Measurements from ENCODE around the gene DNAJC1. TPM values are rescaled to one million over a fixed set of nuclear protein-coding genes. Genes with fewer than 3 reads are reported as not detected.

DNAJC1 gene
- total RNA-seq, 1 experiment from 2014 or later: 57.8 TPM

DNA sequence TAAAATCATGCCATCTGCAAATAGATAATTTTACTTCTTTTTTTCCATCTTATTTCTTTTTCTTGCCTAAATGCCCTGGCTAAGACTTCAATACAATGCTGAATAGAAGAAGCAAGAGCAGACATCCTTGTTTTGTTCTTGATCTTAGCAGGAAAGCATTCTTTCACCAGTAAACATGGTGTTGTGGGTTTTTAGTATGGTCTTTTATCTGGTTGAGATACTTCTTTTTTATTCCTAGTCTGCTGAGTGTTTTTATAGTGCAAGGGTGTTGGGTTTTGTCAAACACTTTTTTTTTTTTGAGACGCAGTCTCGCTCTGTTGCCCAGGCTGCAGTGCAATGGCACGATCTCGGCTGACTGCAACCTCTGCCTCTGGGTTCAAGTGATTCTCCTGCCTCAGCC lies 232.3 kb downstream of the DNAJC1 start:
- intact Hi-C loops (cut with micrococcal nuclease): no loop called here
- no peaks in the 10 kb centered on the region for H3K36me3 Mint-ChIP-seq (ENCODE audit: insufficient read depth, unreplicated experiment)
- H3K27ac Mint-ChIP-seq (ENCODE audit: low read depth, unreplicated experiment): no peak overlapping the region
- TF ChIP-seq, protein P1, sequence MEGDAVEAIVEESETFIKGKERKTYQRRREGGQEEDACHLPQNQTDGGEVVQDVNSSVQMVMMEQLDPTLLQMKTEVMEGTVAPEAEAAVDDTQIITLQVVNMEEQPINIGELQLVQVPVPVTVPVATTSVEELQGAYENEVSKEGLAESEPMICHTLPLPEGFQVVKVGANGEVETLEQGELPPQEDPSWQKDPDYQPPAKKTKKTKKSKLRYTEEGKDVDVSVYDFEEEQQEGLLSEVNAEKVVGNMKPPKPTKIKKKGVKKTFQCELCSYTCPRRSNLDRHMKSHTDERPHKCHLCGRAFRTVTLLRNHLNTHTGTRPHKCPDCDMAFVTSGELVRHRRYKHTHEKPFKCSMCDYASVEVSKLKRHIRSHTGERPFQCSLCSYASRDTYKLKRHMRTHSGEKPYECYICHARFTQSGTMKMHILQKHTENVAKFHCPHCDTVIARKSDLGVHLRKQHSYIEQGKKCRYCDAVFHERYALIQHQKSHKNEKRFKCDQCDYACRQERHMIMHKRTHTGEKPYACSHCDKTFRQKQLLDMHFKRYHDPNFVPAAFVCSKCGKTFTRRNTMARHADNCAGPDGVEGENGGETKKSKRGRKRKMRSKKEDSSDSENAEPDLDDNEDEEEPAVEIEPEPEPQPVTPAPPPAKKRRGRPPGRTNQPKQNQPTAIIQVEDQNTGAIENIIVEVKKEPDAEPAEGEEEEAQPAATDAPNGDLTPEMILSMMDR (IDR thresholded peaks at IDR 0.05; ENCODE audit: unreplicated experiment): no peak
- no peaks in the 10 kb centered on the region for H3K9me3 Mint-ChIP-seq (ENCODE audit: unreplicated experiment)
- DNase-seq (ENCODE audit: unreplicated experiment): no peak
- H3K4me3 Mint-ChIP-seq (ENCODE audit: unreplicated experiment): no peak overlapping the region
- ChIA-PET POLR2A (no interaction called here), CTCF (no interaction called here)
- no peaks in the 10 kb centered on the region for H3K4me1 Mint-ChIP-seq (ENCODE audit: insufficient read depth, unreplicated experiment)
- BruUV-seq (replicated peaks): no TSS peak
- H3K27me3 Mint-ChIP-seq (ENCODE audit: insufficient read depth, unreplicated experiment): no peaks in the 10 kb centered on the region

DNA sequence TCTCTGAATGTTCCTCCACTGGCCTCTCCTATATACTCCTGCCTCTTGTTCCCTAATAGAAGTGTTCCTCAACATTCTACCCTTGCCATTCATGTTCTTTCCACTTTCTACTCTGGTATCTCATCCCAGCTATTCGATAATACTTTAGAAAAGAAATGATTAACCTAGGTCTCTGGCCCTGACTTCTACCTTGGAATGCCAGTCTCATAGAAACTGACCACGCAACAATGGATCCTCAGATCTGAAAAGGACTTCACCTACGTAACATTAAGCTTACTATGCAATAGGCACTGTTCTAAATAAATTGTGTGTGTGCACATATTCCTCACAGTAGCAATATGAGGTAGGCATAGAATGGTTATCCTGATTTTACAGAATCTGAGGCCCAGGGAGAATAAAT lies 234.5 kb downstream of the DNAJC1 start:
- no peak for DNase-seq (ENCODE audit: unreplicated experiment)
- Mint-ChIP-seq H3K4me3 (ENCODE audit: unreplicated experiment) (no peak overlapping the region), H3K9me3 (ENCODE audit: unreplicated experiment) (no peaks in the 10 kb centered on the region), H3K27ac (ENCODE audit: low read depth, unreplicated experiment) (no peak overlapping the region), H3K36me3 (ENCODE audit: insufficient read depth, unreplicated experiment) (peaks cover 6% of the 10 kb centered on the region), H3K4me1 (ENCODE audit: insufficient read depth, unreplicated experiment) (no peaks in the 10 kb centered on the region), H3K27me3 (ENCODE audit: insufficient read depth, unreplicated experiment) (no peaks in the 10 kb centered on the region)
- BruUV-seq (replicated peaks): no TSS peak
- CTCF ChIA-PET: no interaction called here
- TF ChIP-seq, protein P1 (IDR thresholded peaks at IDR 0.05; ENCODE audit: unreplicated experiment): no peak
- intact Hi-C loops (cut with micrococcal nuclease): no loop called here
- POLR2A ChIA-PET: no interaction called here

DNA sequence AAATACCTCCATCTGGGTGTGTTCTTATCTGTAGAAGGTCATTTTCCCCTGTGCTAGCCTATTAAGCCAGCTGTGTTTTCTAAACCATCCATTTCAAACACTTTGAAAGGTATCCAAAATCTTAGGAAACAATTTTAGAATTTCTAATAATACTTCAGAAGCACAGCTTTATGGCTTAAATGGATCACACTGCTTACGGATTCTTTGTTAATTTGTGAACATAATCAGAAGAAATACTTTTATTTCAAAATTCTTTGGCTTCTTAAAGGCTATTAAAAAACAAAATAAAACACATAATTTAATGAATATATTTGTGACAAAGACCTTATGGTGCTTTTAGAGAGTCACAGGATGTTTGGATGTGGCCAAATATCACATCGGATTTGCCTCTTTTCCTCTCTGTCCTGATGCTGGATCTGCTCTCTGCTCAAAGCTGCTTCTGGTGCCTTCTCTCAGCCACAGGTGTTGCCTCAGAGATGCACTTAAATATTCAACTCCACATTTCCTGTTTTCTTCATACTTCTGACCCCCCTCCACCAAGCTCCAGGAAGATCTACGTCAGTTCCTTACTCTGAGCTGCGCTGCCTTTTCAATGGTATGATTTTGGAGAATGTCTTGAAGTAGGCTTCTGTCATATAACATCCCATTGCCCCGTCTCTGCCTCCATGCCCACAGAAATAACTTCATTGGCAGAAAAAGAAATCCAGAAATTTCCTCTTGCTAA lies 238.9 kb downstream of the DNAJC1 start:
- Mint-ChIP-seq H3K9me3 (ENCODE audit: unreplicated experiment) (no peaks in the 10 kb centered on the region), H3K36me3 (ENCODE audit: insufficient read depth, unreplicated experiment) (peaks cover 6% of the 10 kb centered on the region), H3K27ac (ENCODE audit: low read depth, unreplicated experiment) (no peak overlapping the region), H3K4me3 (ENCODE audit: unreplicated experiment) (no peak overlapping the region), H3K4me1 (ENCODE audit: insufficient read depth, unreplicated experiment) (no peaks in the 10 kb centered on the region), H3K27me3 (ENCODE audit: insufficient read depth, unreplicated experiment) (no peaks in the 10 kb centered on the region)
- ChIA-PET CTCF (no interaction called here), POLR2A (interaction anchor here (0.7 kb wide), 1 partner anchor 800 kb away, joined by 3 read pairs; no protein-coding TSS in a partner anchor)
- TF ChIP-seq, protein P1 (IDR thresholded peaks at IDR 0.05; ENCODE audit: unreplicated experiment): no peak
- intact Hi-C loops (cut with micrococcal nuclease): no loop called here
- no peak for DNase-seq (ENCODE audit: unreplicated experiment)
- BruUV-seq (replicated peaks): no TSS peak

DNA sequence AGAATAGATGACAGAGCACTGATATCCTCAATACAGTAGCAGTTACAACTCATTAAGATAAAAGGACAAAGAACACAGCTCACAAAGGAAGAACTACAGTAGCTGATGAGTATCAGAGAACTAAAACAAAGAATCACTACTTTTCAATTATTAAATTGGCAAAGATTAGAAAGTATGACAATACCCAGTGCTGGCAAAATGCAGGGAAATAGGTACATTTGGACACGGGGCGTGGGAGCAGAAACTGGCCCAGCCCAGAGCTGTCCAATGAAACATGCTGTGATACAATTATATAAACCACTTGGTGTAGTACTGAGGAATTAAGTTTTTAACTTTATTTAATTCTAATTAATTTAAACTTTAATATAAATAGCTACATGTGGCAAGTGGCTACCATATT lies 243.2 kb downstream of the DNAJC1 start:
- H3K27ac Mint-ChIP-seq (ENCODE audit: low read depth, unreplicated experiment): no peak overlapping the region
- no peak for DNase-seq (ENCODE audit: unreplicated experiment)
- H3K4me1 Mint-ChIP-seq (ENCODE audit: insufficient read depth, unreplicated experiment): no peaks in the 10 kb centered on the region
- intact Hi-C loops (cut with micrococcal nuclease): no loop called here
- no peaks in the 10 kb centered on the region for H3K27me3 Mint-ChIP-seq (ENCODE audit: insufficient read depth, unreplicated experiment)
- TF ChIP-seq, protein P1 (IDR thresholded peaks at IDR 0.05; ENCODE audit: unreplicated experiment): no peak
- ChIA-PET CTCF (interaction anchor here (1.0 kb wide), 1 partner anchor 9 kb away, joined by 4 read pairs; no protein-coding TSS in a partner anchor), POLR2A (no interaction called here)
- H3K9me3 Mint-ChIP-seq (ENCODE audit: unreplicated experiment): no peaks in the 10 kb centered on the region
- peaks cover 6% of the 10 kb centered on the region for H3K36me3 Mint-ChIP-seq (ENCODE audit: insufficient read depth, unreplicated experiment)
- H3K4me3 Mint-ChIP-seq (ENCODE audit: unreplicated experiment): no peak overlapping the region
- no TSS peak for BruUV-seq (replicated peaks)

Measured in MCF 10A (cell line).